ENCODE data around the gene CHRNB4.

CHRNB4 gene

GRCh38 chr15:78630886-78631633, 9.9 kb downstream of the CHRNB4 start:
- DNase-seq: no peak

- DNase-seq: no peak
These were observed 11.3 kb downstream of the CHRNB4 start for GRCh38 chr15:78629716-78630065.

GRCh38 chr15:78629031-78629715, 11.8 kb downstream of the CHRNB4 start:
- DNase-seq: no peak

GRCh38 chr15:78628227-78628626, 12.8 kb downstream of the CHRNB4 start:
- DNase-seq: no peak

- DNase-seq: no peak
These were observed 13.7 kb downstream of the CHRNB4 start for GRCh38 chr15:78627348-78627747.

- no peak for DNase-seq
These were observed 14.5 kb downstream of the CHRNB4 start for GRCh38 chr15:78626381-78626995.

- no peak for DNase-seq
These were observed 15.3 kb downstream of the CHRNB4 start for GRCh38 chr15:78625606-78626280.

GRCh38 chr15:78624651-78625590, 16.1 kb downstream of the CHRNB4 start:
- DNase-seq: no peak

GRCh38 chr15:78623786-78624497, 17.1 kb downstream of the CHRNB4 start:
- no peak for DNase-seq

- DNase-seq: no peak
These were observed 19.1 kb downstream of the CHRNB4 start for GRCh38 chr15:78621810-78622402.

- no peak for DNase-seq
These were observed 20.2 kb downstream of the CHRNB4 start, which contains the start of gene CHRNA3 for GRCh38 chr15:78620527-78621421. TSS of gene CHRNA3 (minus strand) at chr15:78620996. CDS start at chr15:78620794, 202 bp downstream.

- DNase-seq: no peak
These were observed 20.9 kb downstream of the CHRNB4 start for GRCh38 chr15:78620021-78620526.

GRCh38 chr15:78619022-78619950, 21.7 kb downstream of the CHRNB4 start:
- DNase-seq: no peak

- peak; percentile 75 for DNase-seq
These were observed 22.5 kb downstream of the CHRNB4 start for GRCh38 chr15:78618490-78618934.

- no peak for DNase-seq
These were observed 22.9 kb downstream of the CHRNB4 start for GRCh38 chr15:78618064-78618463.

- DNase-seq: no peak
These were observed 23.5 kb downstream of the CHRNB4 start for GRCh38 chr15:78617516-78617915.

GRCh38 chr15:78617076-78617475, 23.9 kb downstream of the CHRNB4 start:
- DNase-seq: no peak

GRCh38 chr15:78616506-78616905, 24.5 kb downstream of the CHRNB4 start:
- DNase-seq: no peak

Data from CD4-positive, alpha-beta T cell treated with Interleukin-10 for 1 hour (primary cell).